ENCODE data around the gene EPB41L4A.

- TF ChIP-seq, protein P1, sequence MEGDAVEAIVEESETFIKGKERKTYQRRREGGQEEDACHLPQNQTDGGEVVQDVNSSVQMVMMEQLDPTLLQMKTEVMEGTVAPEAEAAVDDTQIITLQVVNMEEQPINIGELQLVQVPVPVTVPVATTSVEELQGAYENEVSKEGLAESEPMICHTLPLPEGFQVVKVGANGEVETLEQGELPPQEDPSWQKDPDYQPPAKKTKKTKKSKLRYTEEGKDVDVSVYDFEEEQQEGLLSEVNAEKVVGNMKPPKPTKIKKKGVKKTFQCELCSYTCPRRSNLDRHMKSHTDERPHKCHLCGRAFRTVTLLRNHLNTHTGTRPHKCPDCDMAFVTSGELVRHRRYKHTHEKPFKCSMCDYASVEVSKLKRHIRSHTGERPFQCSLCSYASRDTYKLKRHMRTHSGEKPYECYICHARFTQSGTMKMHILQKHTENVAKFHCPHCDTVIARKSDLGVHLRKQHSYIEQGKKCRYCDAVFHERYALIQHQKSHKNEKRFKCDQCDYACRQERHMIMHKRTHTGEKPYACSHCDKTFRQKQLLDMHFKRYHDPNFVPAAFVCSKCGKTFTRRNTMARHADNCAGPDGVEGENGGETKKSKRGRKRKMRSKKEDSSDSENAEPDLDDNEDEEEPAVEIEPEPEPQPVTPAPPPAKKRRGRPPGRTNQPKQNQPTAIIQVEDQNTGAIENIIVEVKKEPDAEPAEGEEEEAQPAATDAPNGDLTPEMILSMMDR (IDR thresholded peaks at IDR 0.05; ENCODE audit: insufficient read depth, low read length), result no peak
- no peak for TF ChIP-seq POLR2AphosphoS5 (IDR thresholded peaks at IDR 0.05; ENCODE audit: low read depth)
- TF ChIP-seq, protein P2, sequence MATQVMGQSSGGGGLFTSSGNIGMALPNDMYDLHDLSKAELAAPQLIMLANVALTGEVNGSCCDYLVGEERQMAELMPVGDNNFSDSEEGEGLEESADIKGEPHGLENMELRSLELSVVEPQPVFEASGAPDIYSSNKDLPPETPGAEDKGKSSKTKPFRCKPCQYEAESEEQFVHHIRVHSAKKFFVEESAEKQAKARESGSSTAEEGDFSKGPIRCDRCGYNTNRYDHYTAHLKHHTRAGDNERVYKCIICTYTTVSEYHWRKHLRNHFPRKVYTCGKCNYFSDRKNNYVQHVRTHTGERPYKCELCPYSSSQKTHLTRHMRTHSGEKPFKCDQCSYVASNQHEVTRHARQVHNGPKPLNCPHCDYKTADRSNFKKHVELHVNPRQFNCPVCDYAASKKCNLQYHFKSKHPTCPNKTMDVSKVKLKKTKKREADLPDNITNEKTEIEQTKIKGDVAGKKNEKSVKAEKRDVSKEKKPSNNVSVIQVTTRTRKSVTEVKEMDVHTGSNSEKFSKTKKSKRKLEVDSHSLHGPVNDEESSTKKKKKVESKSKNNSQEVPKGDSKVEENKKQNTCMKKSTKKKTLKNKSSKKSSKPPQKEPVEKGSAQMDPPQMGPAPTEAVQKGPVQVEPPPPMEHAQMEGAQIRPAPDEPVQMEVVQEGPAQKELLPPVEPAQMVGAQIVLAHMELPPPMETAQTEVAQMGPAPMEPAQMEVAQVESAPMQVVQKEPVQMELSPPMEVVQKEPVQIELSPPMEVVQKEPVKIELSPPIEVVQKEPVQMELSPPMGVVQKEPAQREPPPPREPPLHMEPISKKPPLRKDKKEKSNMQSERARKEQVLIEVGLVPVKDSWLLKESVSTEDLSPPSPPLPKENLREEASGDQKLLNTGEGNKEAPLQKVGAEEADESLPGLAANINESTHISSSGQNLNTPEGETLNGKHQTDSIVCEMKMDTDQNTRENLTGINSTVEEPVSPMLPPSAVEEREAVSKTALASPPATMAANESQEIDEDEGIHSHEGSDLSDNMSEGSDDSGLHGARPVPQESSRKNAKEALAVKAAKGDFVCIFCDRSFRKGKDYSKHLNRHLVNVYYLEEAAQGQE (IDR thresholded peaks at IDR 0.05; ENCODE audit: insufficient replicate concordance, low read depth), result no peak
- no peak for TF ChIP-seq GABPA (IDR thresholded peaks at IDR 0.05; ENCODE audit: low read depth)
Measured at GRCh38 chr5:112183874-112184273, 235.2 kb downstream of the EPB41L4A start.

All from HL-60 (cell line).